GM19372 (cell line): ENCODE data around the gene ATG2A.

Experiments used
- ATAC-seq: cut with Tn5 transposase; IDR thresholded peaks from one replicate; pipeline ENCODE4 v1.9.1; 2021; ENCODE audit warnings: mild to moderate bottlenecking, low read depth, moderate library complexity; ENCODE audit not compliant: unreplicated experiment

ATG2A gene

DNA sequence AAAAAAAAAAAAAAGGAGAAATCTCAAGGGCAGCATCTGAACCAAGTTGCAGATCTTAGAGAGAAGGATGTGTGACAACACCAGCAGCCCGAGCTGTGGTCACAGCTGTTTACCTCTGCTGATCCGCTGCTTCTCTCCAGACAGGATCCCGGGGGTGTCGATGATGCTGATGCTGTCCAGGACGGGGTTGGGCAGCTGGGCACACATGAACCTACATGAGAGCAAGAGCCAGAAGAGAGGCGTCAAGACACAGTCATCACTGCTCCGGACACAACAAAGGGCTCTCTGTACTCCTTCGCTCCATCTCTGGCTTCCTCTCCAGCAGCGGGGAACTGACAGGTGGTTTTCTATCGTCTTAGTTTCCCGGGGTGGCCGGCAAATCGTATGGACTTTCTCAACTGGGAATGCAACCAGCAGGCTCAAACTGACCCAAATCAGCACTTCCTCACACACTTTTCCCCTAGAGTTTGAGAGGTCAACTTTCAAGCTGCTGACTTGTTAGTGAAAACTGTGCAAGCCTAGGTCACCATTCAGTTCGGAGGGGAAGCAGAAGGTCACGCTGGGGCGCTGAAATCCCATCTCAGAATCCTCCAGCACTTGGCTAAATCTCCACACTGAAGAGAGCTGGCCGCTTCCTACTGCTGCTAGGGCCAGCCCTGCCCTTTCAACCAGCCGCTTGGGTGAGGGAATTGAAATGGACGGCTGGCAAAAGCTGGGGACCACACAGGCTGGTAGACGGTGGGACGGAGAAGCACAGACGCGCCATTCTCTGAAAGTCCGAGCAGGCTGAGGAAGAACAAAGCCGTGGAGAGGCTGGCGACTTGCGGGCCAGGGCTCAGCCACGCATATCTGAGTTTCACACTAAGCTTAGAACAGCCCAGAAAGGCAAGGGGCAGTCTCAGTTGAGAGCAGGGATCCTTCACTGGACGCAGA, 42.4 kb downstream of the ATG2A start:
- no peak for ATAC-seq

DNA sequence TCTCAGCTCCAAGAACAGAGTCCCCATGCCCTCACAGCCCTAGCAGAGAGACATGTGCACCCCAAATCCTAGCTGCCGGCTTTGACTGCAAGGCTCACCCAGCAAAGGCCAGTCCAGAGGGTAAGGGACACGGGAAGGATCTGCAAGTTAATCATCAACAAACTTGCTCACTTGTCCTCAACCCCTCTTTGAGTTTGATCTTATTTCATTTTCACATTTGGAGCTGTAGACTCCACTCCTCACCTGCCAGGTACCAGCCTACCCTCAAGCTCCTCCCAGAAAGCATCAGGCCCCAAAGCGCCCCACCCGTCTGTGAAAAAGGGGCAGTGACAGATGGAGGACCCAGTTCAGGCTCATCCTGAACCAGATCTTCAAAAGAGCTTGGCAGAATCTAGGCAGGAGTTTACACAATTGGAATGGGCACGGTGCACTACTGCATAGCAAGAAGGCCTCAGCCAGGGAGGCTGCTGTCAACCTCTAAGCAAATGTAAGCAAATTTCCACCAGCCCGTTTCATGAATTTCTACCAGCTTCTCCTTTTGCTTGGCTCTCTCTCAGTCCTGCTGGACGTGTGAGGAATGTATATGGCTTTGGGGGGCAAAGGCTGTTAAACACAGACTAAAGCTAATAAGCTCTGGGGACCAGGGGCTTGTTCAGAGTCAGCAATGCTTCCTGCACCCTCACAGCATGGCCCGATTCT, 44.1 kb downstream of the ATG2A start:
- no peak for ATAC-seq

DNA sequence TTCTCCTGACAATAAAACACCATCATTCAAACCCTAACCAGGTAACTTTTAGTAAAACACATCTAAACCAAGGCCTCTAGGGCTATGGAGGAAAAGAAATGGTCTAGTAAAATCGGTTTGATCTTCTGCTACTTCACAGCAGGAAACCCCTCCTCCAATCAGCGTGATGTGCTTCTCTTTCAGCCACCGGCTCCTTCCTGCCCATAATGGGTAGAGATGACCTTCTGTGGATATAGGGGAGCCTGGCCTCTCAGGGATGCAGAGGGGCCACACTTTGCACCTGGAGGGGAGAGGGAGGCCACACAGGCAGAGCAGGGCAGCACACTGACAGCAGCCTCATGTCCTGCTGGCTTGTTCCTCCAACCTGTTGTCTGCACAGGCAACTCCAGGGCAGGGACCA, 45.5 kb downstream of the ATG2A start:
- no peak for ATAC-seq

- ATAC-seq: no peak
These were observed 46.0 kb downstream of the ATG2A start for GRCh38 chr11:64870893-64871466.

DNA sequence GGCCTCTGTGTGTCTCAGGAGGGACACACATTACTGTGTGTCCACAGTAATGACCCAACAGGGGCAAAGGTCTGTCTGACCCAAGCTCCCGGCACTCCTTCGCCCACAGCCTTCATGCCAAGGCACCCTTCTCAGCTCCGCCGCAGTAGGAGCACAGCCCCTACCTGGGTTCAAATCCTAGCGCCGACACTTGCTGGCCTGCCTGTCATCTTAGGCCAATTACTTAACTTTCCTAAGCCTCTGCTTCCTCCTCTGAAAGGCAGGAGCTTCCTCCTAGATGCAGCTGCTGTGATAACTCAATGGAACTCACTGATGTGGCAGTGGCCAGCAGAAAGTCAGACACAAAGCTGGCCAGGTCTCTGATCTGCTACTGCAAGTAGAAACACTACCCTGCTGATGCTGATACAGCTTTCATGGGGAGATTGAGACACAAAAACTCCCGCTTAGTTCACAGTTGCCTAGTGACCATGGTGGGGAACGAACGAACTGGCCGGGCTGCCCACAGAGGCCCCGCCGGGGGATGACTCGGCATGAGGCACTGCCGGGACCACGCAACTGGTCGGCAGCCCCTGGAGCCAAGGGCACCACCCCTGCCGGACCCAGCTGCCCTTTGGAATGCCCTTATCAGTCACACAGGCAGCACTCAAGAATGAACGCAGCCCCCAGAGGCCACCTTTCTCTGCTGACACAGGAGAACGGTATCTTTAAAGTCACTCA, 46.7 kb downstream of the ATG2A start:
- no peak for ATAC-seq

DNA sequence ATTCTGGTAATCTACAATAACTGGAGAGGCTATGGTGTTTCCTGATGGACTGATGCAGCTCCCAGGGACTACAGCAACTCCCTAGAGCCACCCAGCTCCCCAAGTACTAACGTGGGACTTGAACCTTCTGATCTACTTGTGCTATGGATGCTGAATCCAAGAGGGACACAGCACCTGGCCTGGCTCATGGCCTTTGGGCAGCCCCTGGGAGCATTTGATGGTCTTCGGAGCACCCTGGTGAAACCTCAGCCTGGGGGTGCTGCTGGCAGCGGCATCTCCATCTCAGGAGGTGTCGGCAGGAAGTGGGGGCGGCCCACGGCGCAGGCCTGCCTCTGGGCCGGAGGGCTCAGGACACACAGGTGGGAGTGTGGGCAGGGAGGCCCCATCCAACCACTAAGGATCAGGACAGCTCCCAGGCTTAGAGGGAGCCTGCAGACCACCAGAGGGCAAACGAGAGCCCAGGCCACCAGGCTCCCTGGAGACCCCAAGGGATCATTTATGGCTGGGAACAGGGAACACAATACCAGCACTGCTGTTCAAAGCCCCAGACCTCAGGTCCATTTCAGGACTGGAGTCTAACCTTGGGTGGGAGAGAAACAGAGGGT, 47.3 kb downstream of the ATG2A start:
- no peak for ATAC-seq

DNA sequence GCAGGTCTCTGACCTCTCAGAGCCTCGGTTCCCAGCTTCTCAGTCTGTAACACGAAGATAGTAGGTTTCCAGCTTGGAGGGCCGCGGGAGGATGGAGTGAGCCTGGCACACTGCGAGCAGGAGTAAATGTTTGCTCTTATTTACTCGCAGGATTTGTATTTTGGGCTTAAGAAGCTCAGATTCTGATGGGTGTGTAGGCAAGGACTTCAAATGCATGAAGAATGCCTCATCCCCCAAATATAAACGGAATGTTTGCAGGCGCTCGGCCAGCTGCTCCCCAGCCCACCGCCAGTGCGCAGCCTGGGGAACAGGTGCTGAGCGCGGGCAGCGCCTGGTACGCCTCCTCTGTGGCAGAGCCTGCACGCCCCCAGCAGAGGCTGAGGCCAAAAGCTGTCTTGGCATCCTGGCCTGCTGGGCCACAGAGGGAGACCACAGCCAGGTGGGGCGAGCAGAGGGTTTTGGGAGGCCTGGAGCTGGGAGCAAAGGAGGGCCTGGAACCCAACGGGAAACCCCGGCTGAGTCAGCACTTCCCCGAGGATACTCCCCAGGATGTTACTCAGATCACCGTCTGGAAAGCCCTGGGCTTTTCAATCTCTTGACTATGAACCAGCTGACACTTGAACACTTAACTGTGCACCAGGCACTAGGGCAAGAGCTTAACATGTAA, 48.0 kb downstream of the ATG2A start:
- no peak for ATAC-seq

DNA sequence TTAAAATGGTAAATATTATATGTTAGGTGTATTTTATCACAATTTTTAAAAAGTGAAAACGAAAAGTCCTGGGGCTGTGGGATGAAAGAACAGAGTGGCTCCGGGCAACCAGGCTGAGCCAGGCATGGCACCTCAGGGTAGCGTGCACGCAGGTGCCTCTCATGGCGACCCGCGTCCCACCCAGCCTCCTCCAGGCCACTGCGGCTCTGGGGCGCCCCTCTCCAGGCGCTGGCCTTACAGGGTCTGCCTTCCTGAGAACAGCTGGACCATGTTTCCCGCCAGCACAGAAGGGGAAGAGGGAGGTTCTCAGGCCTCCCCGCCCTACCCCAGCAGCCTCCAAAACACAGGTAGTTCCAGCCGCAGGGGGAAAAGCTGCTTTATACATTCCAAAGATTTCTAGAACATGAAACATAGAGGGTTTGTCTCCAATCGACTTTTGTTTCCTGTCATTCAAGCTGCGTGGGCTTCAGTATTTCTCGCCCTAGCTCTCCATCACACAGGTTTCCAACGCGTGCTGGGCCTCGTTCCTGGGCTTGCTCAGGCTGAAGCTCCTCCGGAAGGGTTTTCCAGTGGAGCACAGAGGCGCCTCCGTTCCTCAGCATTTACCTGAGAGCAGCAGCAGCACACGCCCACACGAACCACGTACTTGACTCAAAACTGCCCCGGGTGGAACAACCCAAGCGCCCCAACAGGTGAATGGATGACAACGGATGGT, 49.1 kb downstream of the ATG2A start:
- ATAC-seq: no peak

DNA sequence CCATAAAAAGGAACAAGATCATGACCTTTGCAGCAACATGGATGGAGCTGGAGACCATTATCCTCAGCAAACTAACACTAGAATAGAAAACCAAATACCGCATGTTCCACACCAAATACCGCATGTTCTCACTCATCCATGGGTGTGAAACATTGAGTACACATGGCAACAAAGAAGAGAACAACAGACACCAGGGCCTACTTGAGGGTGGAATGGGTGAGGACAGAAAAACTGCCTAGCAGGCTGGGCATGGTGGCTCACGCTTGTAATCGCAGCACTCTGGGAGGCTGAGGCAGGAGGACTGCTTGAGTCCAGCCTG, 50.9 kb downstream of the ATG2A start:
- ATAC-seq: no peak

GRCh38 chr11:64865286-64866172, 51.5 kb downstream of the ATG2A start:
- no peak for ATAC-seq

DNA sequence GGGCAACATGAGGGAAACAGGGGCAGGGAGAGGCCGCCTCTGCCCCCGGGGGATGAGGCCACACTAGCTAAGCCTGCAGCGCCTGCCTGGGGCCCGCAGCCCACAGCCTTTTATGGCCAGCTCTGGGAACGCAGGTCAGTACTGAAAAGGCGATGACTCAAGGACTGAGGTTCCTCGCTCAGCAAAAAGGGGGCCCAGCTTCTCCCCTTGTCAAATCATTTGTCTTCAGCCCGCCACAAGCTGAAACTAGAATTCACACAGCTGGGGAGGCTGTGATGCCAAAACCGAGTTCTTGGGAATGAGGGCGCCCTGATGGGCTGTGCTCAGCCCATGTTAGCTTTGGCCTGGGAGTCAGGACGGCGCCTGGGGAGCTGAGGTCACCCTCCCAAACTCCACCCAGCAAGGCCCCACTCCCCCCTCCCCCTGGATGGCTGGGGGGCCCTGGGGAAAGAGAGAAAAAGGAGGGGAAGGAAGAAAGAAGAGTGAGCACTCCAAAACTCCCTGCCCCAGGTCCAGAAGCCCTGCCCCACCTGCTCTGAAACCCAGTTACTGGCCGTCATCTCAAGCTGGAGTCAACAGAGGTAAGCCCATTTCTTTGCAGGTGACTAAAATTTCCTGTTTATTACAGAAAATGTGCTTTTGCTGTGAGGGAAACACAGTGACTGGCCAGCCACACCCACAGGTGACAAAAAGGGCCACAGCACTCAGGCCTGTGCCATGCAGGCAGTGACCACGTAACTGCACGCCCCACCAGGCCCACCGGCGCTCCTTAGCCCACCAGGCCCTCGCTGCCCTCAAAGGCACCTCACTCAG, 52.3 kb downstream of the ATG2A start:
- no peak for ATAC-seq

GRCh38 chr11:64864135-64864472, 52.9 kb downstream of the ATG2A start:
- no peak for ATAC-seq

DNA sequence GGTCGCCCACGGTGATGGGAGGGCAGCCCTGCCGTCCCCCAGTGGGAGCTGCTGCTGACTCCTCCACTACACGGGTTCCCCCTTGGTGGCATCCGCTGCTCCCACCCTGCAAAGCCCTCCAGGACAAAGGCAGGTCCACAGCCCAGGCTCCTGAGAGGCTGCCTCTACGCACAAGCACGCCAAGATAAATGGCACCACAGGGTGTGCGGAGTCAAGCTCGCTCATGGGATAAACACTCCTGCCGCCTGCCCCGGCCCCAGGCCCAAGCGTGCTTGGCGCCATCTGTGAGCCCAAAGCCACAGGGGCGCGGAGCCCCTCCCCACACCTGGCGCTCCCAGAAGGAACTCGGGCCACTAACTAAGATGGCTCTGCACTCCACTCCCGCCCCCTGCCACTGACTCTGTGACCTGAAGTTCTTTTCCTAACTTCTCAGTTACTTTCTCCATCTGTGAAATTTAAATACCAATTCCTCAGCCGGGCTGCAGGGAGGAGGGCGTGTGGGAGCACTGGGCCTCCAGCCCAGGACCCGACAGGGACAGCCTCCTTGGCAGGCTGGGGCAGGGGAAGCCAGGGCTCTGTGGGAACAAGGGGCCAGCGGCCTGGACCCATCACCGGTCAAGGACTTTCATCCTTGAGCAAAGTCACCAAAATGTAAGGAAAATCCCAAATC, 53.5 kb downstream of the ATG2A start:
- ATAC-seq: no peak

GRCh38 chr11:64862987-64863390, 54.0 kb downstream of the ATG2A start:
- ATAC-seq: no peak

DNA sequence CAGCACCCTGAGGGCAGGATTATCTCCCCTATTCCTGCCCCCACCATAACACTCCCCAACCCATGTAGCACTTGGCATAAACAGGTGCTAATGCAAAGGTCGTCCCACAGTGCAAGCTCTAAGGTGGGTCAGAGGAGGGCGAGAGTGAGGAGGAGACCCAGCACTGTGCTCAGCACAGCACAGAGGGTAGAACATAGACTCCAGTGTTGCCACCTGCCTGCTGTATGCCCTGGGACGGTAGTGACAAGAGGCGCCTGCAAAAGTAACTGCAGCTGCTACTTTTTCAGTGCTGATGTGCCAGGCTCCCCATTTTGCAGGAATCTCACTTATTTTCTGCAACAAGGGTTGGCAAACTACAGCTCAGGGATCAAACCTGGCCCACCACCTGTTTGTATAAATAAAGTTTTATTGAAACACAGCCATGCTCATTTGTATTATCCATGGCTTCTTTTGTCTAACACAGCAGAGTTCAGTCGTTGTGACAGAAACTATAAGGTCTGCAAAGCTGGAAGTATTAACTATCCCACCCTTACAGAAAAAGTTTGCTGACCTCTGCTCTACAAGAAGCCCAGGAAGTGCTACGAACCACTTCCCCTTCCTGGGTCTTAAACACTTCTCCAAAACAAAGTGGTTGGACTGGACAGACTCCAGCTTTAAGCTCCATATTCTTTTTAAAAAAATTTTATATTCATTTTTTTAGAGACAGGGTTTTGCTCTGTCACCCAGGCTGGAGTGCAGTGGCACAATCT, 55.6 kb downstream of the ATG2A start:
- ATAC-seq: no peak

DNA sequence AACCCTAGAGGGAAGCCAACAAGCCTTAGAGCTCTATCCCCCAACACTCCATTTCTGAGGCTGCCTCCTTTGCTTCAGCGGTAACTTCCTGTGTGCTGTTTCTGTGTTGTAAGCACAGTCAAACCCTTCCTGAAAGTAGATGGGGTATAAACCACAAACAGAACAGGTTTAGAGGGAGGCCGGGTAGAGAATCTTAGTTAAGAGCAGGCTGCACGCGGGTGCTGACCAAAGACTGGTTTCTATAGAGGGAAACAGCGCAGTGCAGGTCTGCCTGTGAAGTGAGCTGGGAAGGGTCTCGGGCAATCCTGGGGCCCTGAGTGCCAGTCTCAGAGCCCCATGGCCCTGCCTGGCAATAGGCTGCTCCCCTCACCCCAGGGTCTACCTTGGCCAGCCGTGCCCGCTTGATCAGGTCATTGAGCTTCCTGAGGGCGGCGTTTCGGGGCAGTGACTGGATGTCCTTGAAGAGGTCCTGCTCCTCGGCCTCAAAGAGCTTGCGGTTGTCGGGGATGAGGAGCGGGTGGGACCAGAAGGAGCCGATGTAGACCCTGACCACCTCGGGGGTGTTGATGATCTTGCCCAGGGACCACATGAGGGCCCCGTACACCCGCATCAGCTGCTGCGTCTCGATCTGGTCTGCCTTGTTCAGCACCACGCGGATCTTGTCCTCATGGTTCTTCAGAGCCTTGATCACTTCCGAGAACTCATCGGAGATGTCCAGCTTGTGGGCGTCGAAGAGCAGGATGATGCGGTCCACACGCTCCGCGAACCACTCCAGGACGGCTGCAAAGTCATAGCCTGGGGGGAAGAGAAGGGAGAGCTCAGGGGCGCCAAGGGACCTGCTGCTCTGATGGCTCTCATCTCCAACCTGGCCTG, 57.2 kb downstream of the ATG2A start:
- peak; percentile 74 for ATAC-seq
